Activated T-helper 2 cell treated with anti-CD3 and anti-CD28 coated beads, Interferon-gamma antibody, Interleukin-2, Interleukin-4, amounts not matched to agents 10 μg/mL and 5 μg/mL and 100 μg/mL, durations not matched to agents 14 hours and 24 hours and 36 hours (primary cell): ENCODE measurements around the gene BLCAP. TPM values are rescaled to one million over a fixed set of nuclear protein-coding genes. Genes with fewer than 3 reads are reported as not detected.

Source experiments
- DNase-seq: peaks from one replicate; pipeline ENCODE4 v3.0.0; 2021; ENCODE audit warnings: low spot score
- H3K27ac Mint-ChIP-seq: one replicate; pipeline ENCODE4 v1.8.0; 2021; ENCODE audit warnings: mixed read lengths
- H3K27me3 Mint-ChIP-seq: one replicate; pipeline ENCODE4 v1.8.0; 2021; ENCODE audit warnings: low read depth, mixed read lengths
- H3K36me3 Mint-ChIP-seq: one replicate; pipeline ENCODE4 v1.8.0; 2021; ENCODE audit warnings: low read depth, mixed read lengths
- H3K4me1 Mint-ChIP-seq: one replicate; pipeline ENCODE4 v1.8.0; 2021; ENCODE audit warnings: low read depth, mixed read lengths
- H3K4me3 Mint-ChIP-seq: one replicate; pipeline ENCODE4 v1.8.0; 2021; ENCODE audit warnings: low read depth, mild to moderate bottlenecking, moderate library complexity, mixed read lengths
- H3K9me3 Mint-ChIP-seq: one replicate; pipeline ENCODE4 v1.8.0; 2021; ENCODE audit warnings: mixed read lengths
- intact Hi-C: fragments of 100-400 bp; cut with micrococcal nuclease; formaldehyde crosslinking; loops from one replicate; pipeline ENCODE4 v1.15.1; 2023
- total RNA-seq: library from RNA; stranded (reverse); gene quantifications from 2 replicates; pipeline ENCODE4 v1.2.3, GENCODE V29; 2022

The BLCAP gene
- total RNA-seq, 1 donor from 2014 or later, result 24.2 TPM

- H3K27ac Mint-ChIP-seq, result no peak overlapping the region
- H3K36me3 Mint-ChIP-seq, result no peaks in the 10 kb centered on the region
- no peak for DNase-seq
- peak overlapping the region; percentile 26 for H3K4me3 Mint-ChIP-seq
- intact Hi-C loops, result loop anchor here (5.0 kb wide), 1 partner anchor 188 kb away; no protein-coding TSS in a partner anchor
- peaks cover 10% of the 10 kb centered on the region for H3K27me3 Mint-ChIP-seq
- H3K9me3 Mint-ChIP-seq, result no peaks in the 10 kb centered on the region
- H3K4me1 Mint-ChIP-seq, result peaks cover 44% of the 10 kb centered on the region
Observed at GRCh38 chr20:37524859-37525708, 2.6 kb downstream of the BLCAP start.

- peaks cover 8% of the 10 kb centered on the region for H3K27me3 Mint-ChIP-seq
- H3K4me3 Mint-ChIP-seq, result no peak overlapping the region
- DNase-seq, result no peak
- intact Hi-C loops, result no loop called here
- H3K4me1 Mint-ChIP-seq, result peaks cover 41% of the 10 kb centered on the region
- H3K9me3 Mint-ChIP-seq, result no peaks in the 10 kb centered on the region
- peaks cover under 1% of the 10 kb centered on the region for H3K36me3 Mint-ChIP-seq
- no peak overlapping the region for H3K27ac Mint-ChIP-seq
Observed at GRCh38 chr20:37523911-37524700, 3.6 kb downstream of the BLCAP start.

DNA sequence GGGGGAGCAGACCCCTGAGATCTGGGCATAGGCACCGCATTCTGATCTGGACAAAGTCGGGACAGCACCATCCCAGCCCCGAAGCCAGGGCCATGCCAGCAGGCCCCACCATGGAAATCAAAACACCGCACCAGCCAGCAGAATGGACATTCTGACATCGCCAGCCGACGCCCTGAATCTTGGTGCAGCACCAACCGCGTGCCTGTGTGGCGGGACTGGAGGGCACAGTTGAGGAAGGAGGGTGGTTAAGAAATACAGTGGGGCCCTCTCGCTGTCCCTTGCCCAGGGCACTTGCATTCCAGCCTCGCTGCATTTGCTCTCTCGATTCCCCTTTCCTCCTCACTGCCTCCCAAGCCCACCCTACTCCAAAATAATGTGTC, 4.7 kb downstream of the BLCAP start:
- Mint-ChIP-seq H3K27me3 (peaks cover 5% of the 10 kb centered on the region), H3K27ac (no peak overlapping the region), H3K36me3 (peaks cover 6% of the 10 kb centered on the region), H3K4me1 (peaks cover 33% of the 10 kb centered on the region), H3K9me3 (no peaks in the 10 kb centered on the region), H3K4me3 (no peak overlapping the region)
- no peak for DNase-seq
- intact Hi-C loops, result no loop called here

DNA sequence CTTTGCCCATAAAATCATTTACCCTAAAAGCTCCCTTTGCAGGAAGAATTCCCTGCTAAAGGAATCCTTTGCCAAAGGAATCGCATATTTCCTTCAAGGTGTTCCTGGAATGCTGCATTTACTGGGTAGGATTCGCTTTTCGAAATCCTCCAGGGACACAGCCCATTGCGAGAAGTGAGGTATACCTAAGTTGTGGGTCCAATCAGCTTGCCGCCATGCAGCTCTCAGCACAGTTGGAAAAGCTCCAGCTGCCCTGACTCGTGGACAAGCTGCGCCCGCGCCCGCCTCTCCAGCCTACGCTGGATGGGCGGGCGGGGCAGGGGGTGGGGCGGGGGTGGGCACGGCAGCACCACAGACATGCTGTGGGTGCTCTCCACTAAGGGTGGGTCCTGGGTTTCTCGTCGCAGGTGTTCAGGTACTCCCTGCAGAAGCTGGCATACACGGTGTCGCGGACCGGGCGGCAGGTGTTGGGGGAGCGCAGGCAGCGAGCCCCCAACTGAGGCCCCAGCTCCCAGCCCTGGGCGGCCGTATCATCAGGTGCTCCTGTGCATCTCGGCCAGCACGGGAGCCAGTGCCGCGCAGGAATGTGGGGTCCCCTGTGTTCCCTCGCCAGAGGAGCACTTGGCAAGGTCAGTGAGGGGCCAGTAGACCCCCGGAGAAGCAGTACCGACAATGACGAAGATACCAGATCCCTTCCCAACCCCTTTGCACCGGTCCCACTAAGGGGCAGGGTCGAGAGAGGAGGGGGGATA, 5.2 kb downstream of the BLCAP start:
- peaks cover 10% of the 10 kb centered on the region for H3K36me3 Mint-ChIP-seq
- H3K27me3 Mint-ChIP-seq, result peaks cover 5% of the 10 kb centered on the region
- H3K4me1 Mint-ChIP-seq, result peaks cover 31% of the 10 kb centered on the region
- H3K4me3 Mint-ChIP-seq, result no peak overlapping the region
- H3K27ac Mint-ChIP-seq, result no peak overlapping the region
- intact Hi-C loops, result no loop called here
- no peak for DNase-seq
- H3K9me3 Mint-ChIP-seq, result no peaks in the 10 kb centered on the region

DNA sequence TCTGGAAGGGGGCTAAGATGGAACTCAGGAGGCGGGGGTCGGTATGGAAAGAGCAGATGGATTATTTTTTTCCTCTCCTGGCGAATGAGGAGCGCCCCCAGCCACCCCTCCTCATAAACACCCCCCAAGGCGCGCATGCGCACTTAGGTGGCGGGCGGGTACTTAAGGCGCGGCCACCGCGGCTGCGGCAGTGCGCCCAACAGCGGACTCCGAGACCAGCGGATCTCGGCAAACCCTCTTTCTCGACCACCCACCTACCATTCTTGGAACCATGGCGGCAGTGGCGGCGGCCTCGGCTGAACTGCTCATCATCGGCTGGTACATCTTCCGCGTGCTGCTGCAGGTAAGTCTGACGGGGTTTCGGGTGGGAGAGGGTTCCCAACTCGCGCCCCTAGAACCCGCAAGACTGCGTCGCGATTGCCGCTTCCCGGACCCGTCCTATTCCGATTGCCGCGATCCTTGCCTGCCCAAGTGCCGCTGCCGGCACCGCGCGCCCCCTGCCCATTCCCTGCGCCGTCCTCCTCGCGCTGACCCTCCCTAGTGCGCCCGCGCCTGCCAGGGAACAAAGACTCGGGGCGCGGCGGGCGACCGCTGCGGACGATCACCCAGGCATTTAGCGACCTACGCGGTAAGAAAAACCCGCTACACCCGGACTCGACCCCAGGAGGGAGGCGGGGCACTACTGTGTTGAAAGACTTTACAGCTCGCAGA, 6.5 kb downstream of the BLCAP start, which contains the start of gene NNAT:
TSS of gene NNAT (plus strand) at position 190 of the 711 bp plus-strand sequence. CDS start at position 272, 82 bp downstream.
- no peak within 1 kb of the TSS for H3K27ac Mint-ChIP-seq
- no peaks in the 10 kb centered on the region for H3K9me3 Mint-ChIP-seq
- H3K4me3 Mint-ChIP-seq, result peak within 1 kb of the TSS; percentile 19
- DNase-seq, result no peak
- peaks cover 5% of the 10 kb centered on the region for H3K27me3 Mint-ChIP-seq
- peaks cover 26% of the 10 kb centered on the region for H3K4me1 Mint-ChIP-seq
- intact Hi-C loops, result no loop called here
- peaks cover 10% of the 10 kb centered on the region for H3K36me3 Mint-ChIP-seq

GRCh38 chr20:37520419-37520955, 7.2 kb downstream of the BLCAP start:
- H3K27me3 Mint-ChIP-seq, result peaks cover 5% of the 10 kb centered on the region
- H3K36me3 Mint-ChIP-seq, result peaks cover 10% of the 10 kb centered on the region

DNA sequence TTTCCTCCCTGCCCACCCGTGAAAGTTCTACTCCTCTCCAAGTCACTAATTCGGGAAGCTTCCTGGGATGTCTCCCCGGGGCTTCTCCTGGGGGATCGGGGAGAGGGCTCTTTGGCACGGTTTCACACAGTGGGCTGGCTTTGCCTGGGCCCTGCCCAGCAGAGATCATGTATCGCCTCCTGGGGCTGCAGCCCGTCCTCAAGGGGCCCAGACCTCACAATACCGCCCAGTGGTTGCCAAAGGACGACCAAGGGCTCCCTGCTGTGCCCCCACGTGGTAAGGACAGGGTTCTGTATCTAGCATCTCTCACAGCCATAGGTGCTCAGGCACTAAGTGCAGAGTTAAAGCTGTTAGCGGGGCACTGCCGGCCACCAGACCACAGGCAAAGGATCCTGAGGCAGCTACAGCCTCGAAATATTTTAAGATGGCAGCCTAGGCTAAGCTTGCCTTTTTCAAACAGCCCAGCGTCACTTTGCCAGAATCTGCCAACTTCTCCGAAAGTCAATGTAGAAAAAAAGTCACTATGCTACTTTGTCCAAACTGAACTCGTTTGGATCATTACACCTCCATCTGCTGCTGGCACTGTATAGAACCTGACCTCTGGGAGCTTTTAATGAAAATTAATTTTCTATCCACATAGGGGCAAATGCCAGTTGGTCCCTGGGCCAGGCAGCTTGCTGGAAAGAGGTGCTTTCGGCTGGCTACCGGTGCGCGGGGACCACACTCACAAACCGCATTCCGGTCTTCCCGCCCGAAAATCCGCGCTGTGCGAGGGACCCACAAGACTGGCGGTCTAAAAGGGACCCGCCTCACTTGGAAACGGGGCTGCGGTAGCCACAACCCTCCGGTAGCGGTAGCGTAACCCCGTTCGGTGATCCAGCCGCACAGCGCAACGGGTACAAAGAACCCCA, 7.9 kb downstream of the BLCAP start:
- H3K4me3 Mint-ChIP-seq, result no peak overlapping the region
- no peak overlapping the region for H3K27ac Mint-ChIP-seq
- H3K36me3 Mint-ChIP-seq, result peaks cover 10% of the 10 kb centered on the region
- intact Hi-C loops, result no loop called here
- H3K27me3 Mint-ChIP-seq, result peaks cover 5% of the 10 kb centered on the region
- DNase-seq, result no peak
- H3K4me1 Mint-ChIP-seq, result peaks cover 11% of the 10 kb centered on the region
- no peaks in the 10 kb centered on the region for H3K9me3 Mint-ChIP-seq

More at GRCh38 chr20:37520419-37520955, 7.2 kb downstream of the BLCAP start:
- H3K4me3 Mint-ChIP-seq, result peak overlapping the region; percentile 15
- H3K9me3 Mint-ChIP-seq, result no peaks in the 10 kb centered on the region
- H3K27ac Mint-ChIP-seq, result no peak overlapping the region
- no peak for DNase-seq
- H3K4me1 Mint-ChIP-seq, result peaks cover 18% of the 10 kb centered on the region
- intact Hi-C loops, result no loop called here

DNA sequence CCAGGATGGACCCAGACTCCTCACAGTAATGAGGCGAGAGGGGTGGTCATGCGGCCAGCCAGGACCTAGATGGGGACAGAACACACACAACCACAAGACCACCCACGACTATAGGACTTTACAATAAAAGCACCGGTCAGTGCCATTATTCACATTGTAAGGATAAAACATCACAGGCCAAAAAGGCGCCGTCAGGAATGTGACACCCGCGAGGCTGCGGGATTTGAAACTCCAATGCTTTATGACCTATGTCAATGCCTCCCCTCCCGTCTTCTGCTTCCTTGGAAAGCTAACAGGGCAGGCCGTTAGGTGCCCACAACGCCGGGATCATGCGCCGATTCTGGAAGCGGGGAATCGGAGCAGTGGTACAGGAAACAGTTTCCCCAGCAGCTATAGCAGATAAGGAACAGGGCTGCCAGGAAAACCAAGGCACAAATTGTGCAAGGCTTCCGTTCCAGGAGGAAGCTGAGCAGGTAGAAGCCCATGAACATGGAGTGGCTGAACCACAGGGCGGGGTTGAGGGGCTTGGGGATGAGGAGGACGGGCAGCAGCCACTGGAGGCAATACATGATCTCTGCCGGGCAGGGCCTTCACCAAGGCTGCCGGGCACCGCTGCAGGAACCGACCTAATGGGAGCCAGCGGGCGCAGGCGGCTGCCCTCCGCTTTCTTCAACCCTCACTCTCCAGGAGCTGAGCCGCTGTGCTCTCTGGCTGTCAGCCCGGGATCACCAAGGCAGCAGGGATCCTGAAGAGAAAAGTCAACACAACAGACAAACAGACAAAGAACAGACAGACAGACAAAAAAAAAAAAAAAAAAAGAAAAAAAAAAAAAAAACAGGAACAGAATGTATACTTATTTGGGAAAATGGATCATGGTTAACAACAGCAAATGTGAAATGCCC, 8.8 kb downstream of the BLCAP start:
- intact Hi-C loops, result no loop called here
- peaks cover 5% of the 10 kb centered on the region for H3K27me3 Mint-ChIP-seq
- no peak overlapping the region for H3K27ac Mint-ChIP-seq
- no peaks in the 10 kb centered on the region for H3K9me3 Mint-ChIP-seq
- DNase-seq, result no peak
- H3K4me1 Mint-ChIP-seq, result peaks cover 4% of the 10 kb centered on the region
- H3K4me3 Mint-ChIP-seq, result no peak overlapping the region
- H3K36me3 Mint-ChIP-seq, result peaks cover 10% of the 10 kb centered on the region

DNA sequence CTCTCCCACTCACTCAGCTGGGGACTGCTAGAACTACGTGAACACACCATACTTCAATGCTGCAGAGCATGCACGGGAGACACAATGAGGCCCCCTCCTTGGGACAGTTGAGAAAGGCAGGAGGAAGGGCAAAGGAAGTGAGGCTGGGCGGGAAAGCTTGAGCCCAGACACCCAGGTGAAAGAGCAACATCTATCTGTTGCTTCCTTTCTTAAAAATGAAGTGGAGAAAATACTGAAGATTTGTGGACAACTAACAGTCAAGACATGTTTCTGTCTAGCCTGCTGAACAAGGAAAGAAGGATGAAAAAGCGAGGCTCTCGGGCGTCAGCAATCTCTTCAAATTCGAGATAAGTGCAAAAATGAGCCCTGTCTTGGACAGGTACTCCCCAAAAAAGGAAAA, 9.6 kb downstream of the BLCAP start:
- Mint-ChIP-seq H3K4me1 (peaks cover 2% of the 10 kb centered on the region), H3K27ac (no peak overlapping the region), H3K27me3 (peaks cover 5% of the 10 kb centered on the region), H3K9me3 (no peaks in the 10 kb centered on the region), H3K4me3 (no peak overlapping the region), H3K36me3 (peaks cover 10% of the 10 kb centered on the region)
- no peak for DNase-seq
- intact Hi-C loops, result no loop called here

DNA sequence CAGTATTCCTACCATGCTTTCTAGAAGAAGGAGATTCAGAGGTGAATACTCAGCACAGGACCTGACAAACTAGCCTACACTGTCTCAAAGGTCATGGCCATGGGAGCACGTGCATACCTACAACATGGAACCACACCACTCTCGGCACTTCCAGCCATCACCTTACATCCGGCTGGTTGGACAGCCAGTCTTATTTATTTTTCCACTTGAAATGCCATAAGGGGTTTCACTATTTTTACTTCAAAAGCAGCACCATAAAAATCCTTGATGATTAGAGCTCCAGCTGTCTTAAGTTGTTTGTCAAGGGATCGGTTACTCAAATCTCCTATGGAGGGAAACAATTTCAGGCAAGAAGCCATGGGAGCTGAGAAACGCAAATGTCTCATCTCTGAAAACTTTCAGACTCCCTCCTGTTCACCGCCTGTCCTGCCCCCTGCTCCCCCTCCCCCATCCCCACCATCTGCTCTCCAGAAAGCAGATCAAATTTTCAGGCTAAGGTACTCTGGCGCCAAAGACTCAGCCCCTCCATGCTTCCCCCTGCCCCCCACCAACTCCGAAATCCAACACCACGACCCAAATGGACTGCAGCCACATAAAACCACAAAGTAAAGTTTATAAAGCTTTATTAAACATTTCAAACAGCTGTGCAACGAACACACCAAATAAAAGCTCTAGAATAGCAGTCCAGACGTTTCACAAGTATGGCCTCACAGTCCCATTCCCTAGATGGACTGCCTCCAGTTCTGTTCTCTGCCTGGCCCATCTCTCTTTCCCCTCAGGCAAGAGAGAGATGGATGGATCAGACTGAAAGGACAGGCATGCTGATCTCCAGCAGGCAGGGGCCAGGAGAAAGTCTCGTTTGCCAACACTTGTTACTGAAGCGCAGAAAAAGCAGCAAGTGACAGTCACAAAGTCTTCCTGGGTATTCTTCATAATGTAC, 10.6 kb downstream of the BLCAP start:
- intact Hi-C loops, result no loop called here
- Mint-ChIP-seq H3K4me3 (no peak overlapping the region), H3K27ac (no peak overlapping the region), H3K9me3 (no peaks in the 10 kb centered on the region), H3K36me3 (peaks cover 10% of the 10 kb centered on the region), H3K27me3 (peaks cover 5% of the 10 kb centered on the region), H3K4me1 (peaks cover 2% of the 10 kb centered on the region)
- no peak for DNase-seq
